ENCODE data around the gene HRG. TPM values are rescaled to one million over a fixed set of nuclear protein-coding genes. Genes with fewer than 3 reads are reported as not detected.
"Not testable (repeated sequence)": the region's sequence is repeated elsewhere in the genome, so short reads cannot be mapped to it uniquely, and the experiment has no call there.

HRG gene
- polyA plus RNA-seq, 1 of the 3 experiments (the other 2 are of a cell fraction), result not detected

GRCh38 chr3:186682812-186683211 lies 17.0 kb downstream of the HRG start:
- H3K79me2 ChIP-seq (ENCODE audit: insufficient read depth), result no peaks in the 10 kb centered on the region
- no peaks in the 10 kb centered on the region for H3K9me3 ChIP-seq
- no peak for DNase-seq
- H3K27me3 ChIP-seq (ENCODE audit: insufficient read depth), result no peaks in the 10 kb centered on the region; the same call in 1 of the 2 replicates
- no peak overlapping the region for H2AFZ ChIP-seq (ENCODE audit: low read depth)
- 11% methylated on average over 3 of the region's 3 CpGs for WGBS (ENCODE audit: low lambda C conversion rate)
- no peaks in the 10 kb centered on the region for H3F3A ChIP-seq (replicated peaks; ENCODE audit: insufficient read depth)
- ChIA-PET CTCF (no interaction called here), POLR2A (no interaction called here)
- no peaks in the 10 kb centered on the region for H3K4me1 ChIP-seq (ENCODE audit: control insufficient read depth in 1 of 2, insufficient read depth in 2 of 2, low read depth in 1 of 2, low read length in 1 of 2)
- no peak overlapping the region for H3K9ac ChIP-seq
- H3K27ac ChIP-seq (ENCODE audit: low read depth in 2 of 2, low read length in 1 of 2), result no peak overlapping the region
- no peak overlapping the region for H3K4me2 ChIP-seq
- TF ChIP-seq MXI1 (IDR thresholded peaks at IDR 0.05; ENCODE audit: low read depth, low read length), result no peak
- TF ChIP-seq TCF12 (IDR thresholded peaks at IDR 0.05), result no peak
- TF ChIP-seq RXRA (IDR thresholded peaks at IDR 0.05; ENCODE audit: borderline replicate concordance, low read depth), result no peak
- TF ChIP-seq GATA2 (CRISPR knock-in tag; IDR thresholded peaks at IDR 0.05), result no peak
- TF ChIP-seq GABPA (IDR thresholded peaks at IDR 0.05; ENCODE audit: low read depth), result no peak
- TF ChIP-seq CHD2 (IDR thresholded peaks at IDR 0.05; ENCODE audit: low read length, partially characterized antibody), result no peak
- TF ChIP-seq, protein P1, sequence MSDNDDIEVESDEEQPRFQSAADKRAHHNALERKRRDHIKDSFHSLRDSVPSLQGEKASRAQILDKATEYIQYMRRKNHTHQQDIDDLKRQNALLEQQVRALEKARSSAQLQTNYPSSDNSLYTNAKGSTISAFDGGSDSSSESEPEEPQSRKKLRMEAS (IDR thresholded peaks at IDR 0.05; ENCODE audit: low read depth), result no peak
- no peak for TF ChIP-seq RFX5 (IDR thresholded peaks at IDR 0.05; ENCODE audit: low read length)
- no peaks in the 10 kb centered on the region for H3K36me3 ChIP-seq (replicated peaks in 1 of 2; ENCODE audit: control insufficient read depth in 1 of 2, insufficient read depth in 2 of 2, low read length in 1 of 2)
- no peaks in the 10 kb centered on the region for H3K9me2 ChIP-seq
- no peaks in the 10 kb centered on the region for H4K20me1 ChIP-seq (ENCODE audit: insufficient read depth)
- H3K4me3 ChIP-seq (ENCODE audit: low read depth in 2 of 2, low read length in 1 of 2), result no peak overlapping the region

DNA sequence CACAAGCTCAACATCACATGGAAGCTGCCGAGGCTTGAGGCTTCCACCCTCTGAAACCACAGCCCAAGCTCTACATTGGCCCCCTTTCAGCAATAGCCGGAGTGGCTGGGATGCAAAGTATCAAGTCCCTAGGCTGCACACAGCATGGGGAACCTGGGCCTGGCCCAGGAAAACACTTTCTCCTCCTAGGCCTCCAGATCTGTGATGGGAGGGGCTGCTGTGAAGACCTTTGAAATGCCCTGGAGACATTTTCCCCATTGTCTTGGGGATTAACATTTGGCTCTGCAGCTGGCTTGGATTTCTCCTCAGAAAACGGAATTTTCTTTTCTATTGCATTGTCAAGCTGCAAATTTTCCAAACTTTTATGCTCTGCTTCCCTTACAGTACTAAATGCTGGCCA lies 18.2 kb downstream of the HRG start:
- 13% methylated on average over 3 of the region's 3 CpGs for WGBS (ENCODE audit: low lambda C conversion rate)
- no peaks in the 10 kb centered on the region; the same call in 1 of the 2 replicates for H3K27me3 ChIP-seq (ENCODE audit: insufficient read depth)
- no peaks in the 10 kb centered on the region for H3K9me2 ChIP-seq
- no peaks in the 10 kb centered on the region for H3K79me2 ChIP-seq (ENCODE audit: insufficient read depth)
- TF ChIP-seq EP300 (IDR thresholded peaks at IDR 0.05; ENCODE audit: borderline replicate concordance in 1 of 2, low read depth in 1 of 2, low read length in 1 of 2), result no peak
- no peaks in the 10 kb centered on the region for H3K4me1 ChIP-seq (ENCODE audit: control insufficient read depth in 1 of 2, insufficient read depth in 2 of 2, low read depth in 1 of 2, low read length in 1 of 2)
- no peak overlapping the region for H2AFZ ChIP-seq (ENCODE audit: low read depth)
- no peak overlapping the region for H3K4me2 ChIP-seq
- no peaks in the 10 kb centered on the region for H3F3A ChIP-seq (replicated peaks; ENCODE audit: insufficient read depth)
- H3K36me3 ChIP-seq (replicated peaks in 1 of 2; ENCODE audit: control insufficient read depth in 1 of 2, insufficient read depth in 2 of 2, low read length in 1 of 2), result no peaks in the 10 kb centered on the region
- ChIA-PET POLR2A (no interaction called here), CTCF (no interaction called here)
- H3K4me3 ChIP-seq (ENCODE audit: low read depth in 2 of 2, low read length in 1 of 2), result no peak overlapping the region
- no peak for DNase-seq
- no peak overlapping the region for H3K9ac ChIP-seq
- no peak overlapping the region for H3K27ac ChIP-seq (ENCODE audit: low read depth in 2 of 2, low read length in 1 of 2)
- no peaks in the 10 kb centered on the region for H4K20me1 ChIP-seq (ENCODE audit: insufficient read depth)
- H3K9me3 ChIP-seq, result no peaks in the 10 kb centered on the region

GRCh38 chr3:186686475-186686874 lies 20.7 kb downstream of the HRG start:
- H3K9ac ChIP-seq; H3K9me2 ChIP-seq; POLR2A ChIA-PET; H4K20me1 ChIP-seq (ENCODE audit: insufficient read depth); H3K4me3 ChIP-seq (ENCODE audit: low read depth in 2 of 2, low read length in 1 of 2); H3K27me3 ChIP-seq (ENCODE audit: insufficient read depth); DNase-seq; H3K4me2 ChIP-seq; H3F3A ChIP-seq (replicated peaks; ENCODE audit: insufficient read depth); H3K9me3 ChIP-seq; CTCF ChIA-PET; H3K79me2 ChIP-seq (ENCODE audit: insufficient read depth); H3K36me3 ChIP-seq (replicated peaks in 1 of 2; ENCODE audit: control insufficient read depth in 1 of 2, insufficient read depth in 2 of 2, low read length in 1 of 2); H3K27ac ChIP-seq (ENCODE audit: low read depth in 2 of 2, low read length in 1 of 2); H2AFZ ChIP-seq (ENCODE audit: low read depth); H3K4me1 ChIP-seq (ENCODE audit: control insufficient read depth in 1 of 2, insufficient read depth in 2 of 2, low read depth in 1 of 2, low read length in 1 of 2): not testable (repeated sequence)
- 46% methylated on average over 2 of the region's 2 CpGs for WGBS (ENCODE audit: low lambda C conversion rate)

Measured in SK-N-SH (cell line).